ENCODE data around the gene ASIC2. TPM values are rescaled to one million over a fixed set of nuclear protein-coding genes. Genes with fewer than 3 reads are reported as not detected.

The ASIC2 gene
- total RNA-seq, 5 donors from 2014 or later (not counting 1 experiment from before 2014, with no cell fraction given) = not detected

DNA sequence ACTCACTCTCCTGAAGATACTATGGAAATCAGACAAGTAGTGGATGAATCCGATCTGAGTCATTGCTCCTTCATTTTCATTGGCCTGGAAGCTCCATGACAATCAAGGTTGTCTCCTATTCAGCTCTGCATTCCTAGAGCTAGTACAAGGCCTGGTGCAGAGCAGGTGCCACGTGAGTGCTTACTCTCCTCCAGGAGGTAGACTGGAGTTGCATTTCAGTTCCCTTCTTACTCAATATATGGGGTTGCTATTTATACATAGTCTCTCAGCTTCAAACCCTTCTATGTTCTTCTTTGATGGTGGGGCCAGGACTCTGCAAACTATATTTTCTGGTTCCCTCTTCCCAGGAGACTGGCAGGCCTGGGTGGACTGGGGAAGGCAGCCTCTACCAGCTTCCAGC, 148.3 kb downstream of the ASIC2 start:
- no peak for ATAC-seq (replicated peaks in 1 of 4)
- Mint-ChIP-seq H3K4me1 (no peaks in the 10 kb centered on the region), H3K9me3 (no peaks in the 10 kb centered on the region), H3K27me3 (peaks cover 11 to 14% of the 10 kb centered on the region in 2 donors), H3K27ac (no peak overlapping the region), H3K4me3 (no peak overlapping the region), H3K36me3 (no peaks in the 10 kb centered on the region)
- Histone ChIP-seq H3K27me3 (replicated peaks in 1 of 2; ENCODE audit: control insufficient read depth in 2 of 2, extremely low read depth in 1 of 2, insufficient read depth in 2 of 2, low read length in 1 of 2) (peaks cover 0 to 12% of the 10 kb centered on the region in 2 experiments), H3K4me3 (ENCODE audit: control insufficient read depth in 1 of 2, extremely low read depth in 1 of 2, low read length in 1 of 2) (no peak overlapping the region), H3K4me1 (ENCODE audit: control insufficient read depth in 1 of 2, extremely low read depth in 1 of 2, insufficient read depth in 2 of 2, low read length in 2 of 2) (no peaks in the 10 kb centered on the region), H3K27ac (ENCODE audit: low read length) (no peak overlapping the region), H3K36me3 (ENCODE audit: control insufficient read depth in 2 of 2, extremely low read depth in 1 of 2, insufficient read depth in 1 of 2, low read length in 1 of 2) (no peaks in the 10 kb centered on the region), H3K9me3 (no peaks in the 10 kb centered on the region)
- ChIA-PET POLR2A (no interaction called here), CTCF (no interaction called here)
- DNase-seq = no peak
- no CpG with 5 or more reads among the region's 2 CpGs for WGBS (ENCODE audit: insufficient coverage)

DNA sequence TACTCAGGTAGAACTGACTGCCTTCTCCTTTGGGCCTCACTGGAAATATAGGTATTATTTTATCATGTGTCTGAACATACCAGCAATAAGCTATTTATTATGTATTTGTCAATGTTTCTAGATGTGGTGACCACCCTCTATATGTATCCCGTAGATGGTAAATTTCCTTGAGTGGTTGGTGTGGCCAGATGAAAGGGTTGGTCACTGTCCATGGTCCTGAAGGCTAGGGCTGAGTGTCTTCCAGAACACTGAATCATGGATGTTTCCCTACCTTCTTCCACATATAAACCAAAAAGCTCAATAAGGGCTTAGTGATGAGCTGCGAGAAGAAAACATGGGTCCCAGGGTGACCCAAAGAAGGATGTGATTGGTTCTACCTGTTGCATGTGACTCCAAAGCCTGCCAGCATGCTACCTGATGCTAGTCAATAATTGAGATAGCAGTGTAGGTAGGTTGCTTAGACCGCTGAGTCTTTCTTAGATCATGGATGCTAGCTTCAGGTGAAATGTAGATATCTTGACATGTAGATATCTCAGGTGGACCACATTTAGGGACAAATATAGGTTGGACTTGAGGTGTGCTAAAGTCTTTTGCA, 150.3 kb downstream of the ASIC2 start:
- H3K4me1 Mint-ChIP-seq = no peaks in the 10 kb centered on the region
- peaks cover 0 to 12% of the 10 kb centered on the region in 2 experiments for H3K27me3 ChIP-seq (replicated peaks in 1 of 2; ENCODE audit: control insufficient read depth in 2 of 2, extremely low read depth in 1 of 2, insufficient read depth in 2 of 2, low read length in 1 of 2)
- H3K4me3 Mint-ChIP-seq = no peak overlapping the region
- H3K4me1 ChIP-seq (ENCODE audit: control insufficient read depth in 1 of 2, extremely low read depth in 1 of 2, insufficient read depth in 2 of 2, low read length in 2 of 2) = no peaks in the 10 kb centered on the region
- 89% methylated on average over 1 of the region's 3 CpGs for WGBS (ENCODE audit: insufficient coverage)
- POLR2A ChIA-PET = no interaction called here
- no peak overlapping the region for H3K27ac ChIP-seq (ENCODE audit: low read length)
- H3K9me3 ChIP-seq = no peaks in the 10 kb centered on the region
- H3K27me3 Mint-ChIP-seq = peaks cover 17 to 22% of the 10 kb centered on the region in 2 donors
- H3K36me3 ChIP-seq (ENCODE audit: control insufficient read depth in 2 of 2, extremely low read depth in 1 of 2, insufficient read depth in 1 of 2, low read length in 1 of 2) = no peaks in the 10 kb centered on the region
- no peaks in the 10 kb centered on the region for H3K9me3 Mint-ChIP-seq
- ATAC-seq (replicated peaks in 1 of 4) (no peak), DNase-seq (peak in 1 of 35 experiments; percentile 9)
- no peaks in the 10 kb centered on the region for H3K36me3 Mint-ChIP-seq
- CTCF ChIA-PET = no interaction called here
- no peak overlapping the region for H3K4me3 ChIP-seq (ENCODE audit: control insufficient read depth in 1 of 2, extremely low read depth in 1 of 2, low read length in 1 of 2)
- no peak overlapping the region for H3K27ac Mint-ChIP-seq

DNA sequence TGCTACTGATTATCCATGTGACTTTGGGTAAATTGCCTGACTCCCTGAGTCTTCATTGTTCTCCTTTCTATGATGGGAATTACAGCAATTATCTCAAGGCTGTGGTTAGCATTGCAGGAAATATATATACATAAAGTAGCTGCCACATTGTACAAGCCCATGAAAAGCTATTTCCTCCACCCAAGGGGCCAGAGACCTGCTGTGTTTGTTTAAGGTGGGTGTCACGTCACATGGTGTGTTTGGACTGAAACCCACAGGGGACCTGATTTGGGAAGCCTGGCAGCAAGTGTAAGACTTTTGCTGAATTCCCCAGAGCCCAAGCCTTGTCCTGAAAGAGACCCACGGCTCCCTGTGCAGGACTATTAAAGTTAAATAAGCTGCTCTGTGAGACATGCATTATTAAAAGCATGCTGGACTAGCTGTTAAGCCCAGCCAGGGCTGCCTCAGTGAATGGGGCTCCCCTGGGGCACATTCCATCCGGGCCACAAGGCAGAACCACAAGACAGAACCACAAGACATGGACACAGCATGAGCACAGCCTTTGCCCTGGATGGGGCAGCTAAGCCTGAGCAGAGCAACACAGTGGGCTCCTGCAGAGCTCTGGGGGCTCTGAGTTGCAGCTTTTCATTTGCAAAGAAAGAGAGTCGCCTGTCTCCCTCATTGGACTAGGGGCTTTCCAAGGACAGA, 152.5 kb downstream of the ASIC2 start:
- H3K9me3 Mint-ChIP-seq = no peaks in the 10 kb centered on the region
- no peaks in the 10 kb centered on the region for H3K36me3 Mint-ChIP-seq
- no peaks in the 10 kb centered on the region for H3K36me3 ChIP-seq (ENCODE audit: control insufficient read depth in 2 of 2, extremely low read depth in 1 of 2, insufficient read depth in 1 of 2, low read length in 1 of 2)
- H3K4me3 Mint-ChIP-seq = no peak overlapping the region
- POLR2A ChIA-PET = no interaction called here
- peaks cover 20 to 27% of the 10 kb centered on the region in 2 donors for H3K27me3 Mint-ChIP-seq
- H3K9me3 ChIP-seq = no peaks in the 10 kb centered on the region
- no peak overlapping the region for H3K27ac Mint-ChIP-seq
- no peak for DNase-seq
- H3K27me3 ChIP-seq (replicated peaks in 1 of 2; ENCODE audit: control insufficient read depth in 2 of 2, extremely low read depth in 1 of 2, insufficient read depth in 2 of 2, low read length in 1 of 2) = peaks cover 0 to 14% of the 10 kb centered on the region in 2 experiments
- no peak overlapping the region for H3K4me3 ChIP-seq (ENCODE audit: control insufficient read depth in 1 of 2, extremely low read depth in 1 of 2, low read length in 1 of 2)
- CTCF ChIA-PET = no interaction called here
- H3K4me1 ChIP-seq (ENCODE audit: control insufficient read depth in 1 of 2, extremely low read depth in 1 of 2, insufficient read depth in 2 of 2, low read length in 2 of 2) = no peaks in the 10 kb centered on the region
- no peak for ATAC-seq (replicated peaks in 1 of 4)
- no peak overlapping the region for H3K27ac ChIP-seq (ENCODE audit: low read length)
- H3K4me1 Mint-ChIP-seq = no peaks in the 10 kb centered on the region
- 13% methylated on average over 3 of the region's 4 CpGs for WGBS (ENCODE audit: insufficient coverage)

DNA sequence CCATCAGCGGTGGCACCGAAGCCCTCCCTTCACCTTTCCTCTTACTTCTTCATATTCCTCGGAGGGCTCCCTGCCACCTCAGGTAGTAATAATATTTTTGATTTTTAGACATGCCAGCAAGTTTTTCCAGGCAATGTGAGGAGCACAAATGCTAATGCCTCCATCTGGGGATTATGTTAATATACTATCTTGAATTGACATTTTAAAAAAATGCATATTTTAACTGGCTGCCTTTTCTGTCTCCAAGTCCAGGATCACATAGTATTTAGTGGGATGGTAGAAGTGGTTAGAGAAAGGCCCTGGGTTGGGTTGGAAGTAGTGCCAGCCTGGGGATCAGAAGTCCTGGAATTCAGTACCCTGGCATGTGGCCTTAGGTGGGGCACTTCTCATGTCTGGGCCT, 154.5 kb downstream of the ASIC2 start:
- Mint-ChIP-seq H3K9me3 (no peaks in the 10 kb centered on the region), H3K27me3 (peaks cover 17 to 23% of the 10 kb centered on the region in 2 donors), H3K27ac (no peak overlapping the region), H3K36me3 (no peaks in the 10 kb centered on the region), H3K4me1 (no peaks in the 10 kb centered on the region), H3K4me3 (no peak overlapping the region)
- POLR2A ChIA-PET = no interaction called here
- Histone ChIP-seq H3K4me1 (ENCODE audit: control insufficient read depth in 1 of 2, extremely low read depth in 1 of 2, insufficient read depth in 2 of 2, low read length in 2 of 2) (no peaks in the 10 kb centered on the region), H3K27ac (ENCODE audit: low read length) (no peak overlapping the region), H3K4me3 (ENCODE audit: control insufficient read depth in 1 of 2, extremely low read depth in 1 of 2, low read length in 1 of 2) (no peak overlapping the region), H3K9me3 (no peaks in the 10 kb centered on the region), H3K36me3 (ENCODE audit: control insufficient read depth in 2 of 2, extremely low read depth in 1 of 2, insufficient read depth in 1 of 2, low read length in 1 of 2) (no peaks in the 10 kb centered on the region), H3K27me3 (replicated peaks in 1 of 2; ENCODE audit: control insufficient read depth in 2 of 2, extremely low read depth in 1 of 2, insufficient read depth in 2 of 2, low read length in 1 of 2) (peaks cover 0 to 15% of the 10 kb centered on the region in 2 experiments)
- no CpG with 5 or more reads among the region's 3 CpGs for WGBS (ENCODE audit: insufficient coverage)
- DNase-seq (no peak), ATAC-seq (replicated peaks in 1 of 4) (no peak)
- CTCF ChIA-PET = no interaction called here

DNA sequence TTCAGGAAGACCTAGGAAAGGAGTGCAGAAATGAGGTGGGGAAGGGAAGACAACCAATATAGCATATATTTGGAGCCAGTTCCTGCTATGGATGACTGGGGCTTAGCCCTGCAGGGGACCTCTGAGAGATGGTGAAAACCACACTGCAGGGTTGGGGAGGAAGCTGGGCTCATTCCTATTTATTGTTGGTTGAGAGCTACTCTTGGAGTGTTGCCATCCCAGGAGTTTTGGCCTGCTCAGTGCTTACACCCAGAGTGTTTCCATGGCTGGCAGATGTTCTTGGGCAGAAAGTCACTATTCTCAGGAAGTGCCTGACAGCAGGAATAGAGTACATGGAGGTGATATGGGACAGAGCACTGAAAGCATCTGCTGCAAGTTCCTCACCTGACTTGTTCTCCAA, 155.7 kb downstream of the ASIC2 start:
- no peaks in the 10 kb centered on the region for H3K36me3 Mint-ChIP-seq
- ATAC-seq (replicated peaks in 1 of 4) (no peak), DNase-seq (no peak)
- Histone ChIP-seq H3K36me3 (ENCODE audit: control insufficient read depth in 2 of 2, extremely low read depth in 1 of 2, insufficient read depth in 1 of 2, low read length in 1 of 2) (no peaks in the 10 kb centered on the region), H3K4me3 (ENCODE audit: control insufficient read depth in 1 of 2, extremely low read depth in 1 of 2, low read length in 1 of 2) (no peak overlapping the region), H3K9me3 (no peaks in the 10 kb centered on the region), H3K4me1 (ENCODE audit: control insufficient read depth in 1 of 2, extremely low read depth in 1 of 2, insufficient read depth in 2 of 2, low read length in 2 of 2) (no peaks in the 10 kb centered on the region), H3K27me3 (replicated peaks in 1 of 2; ENCODE audit: control insufficient read depth in 2 of 2, extremely low read depth in 1 of 2, insufficient read depth in 2 of 2, low read length in 1 of 2) (peaks cover 0 to 18% of the 10 kb centered on the region in 2 experiments), H3K27ac (ENCODE audit: low read length) (no peak overlapping the region)
- no peaks in the 10 kb centered on the region for H3K9me3 Mint-ChIP-seq
- H3K27ac Mint-ChIP-seq = no peak overlapping the region
- no peak overlapping the region for H3K4me3 Mint-ChIP-seq
- H3K27me3 Mint-ChIP-seq = peaks cover 16 to 29% of the 10 kb centered on the region in 2 donors
- ChIA-PET POLR2A (no interaction called here), CTCF (no interaction called here)
- H3K4me1 Mint-ChIP-seq = no peaks in the 10 kb centered on the region

DNA sequence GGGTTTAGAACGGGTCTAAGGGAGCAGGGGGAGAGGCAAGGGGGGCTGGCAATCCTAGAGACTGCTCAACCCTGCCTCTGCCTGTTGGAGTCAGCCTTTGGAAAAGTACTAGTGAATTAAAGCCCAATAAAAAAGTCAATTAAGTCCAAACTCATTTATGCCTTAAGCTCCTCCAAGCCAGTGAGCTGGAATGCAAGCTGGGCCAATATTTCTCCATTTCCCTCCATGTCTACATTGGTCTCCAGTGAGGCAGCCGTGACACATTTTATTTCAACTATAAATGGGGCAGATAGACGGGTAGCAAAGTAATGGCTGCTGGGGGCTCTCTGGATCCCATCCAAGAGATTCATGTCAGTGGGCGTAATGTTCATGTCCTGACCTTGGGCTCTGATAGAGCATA, 157.4 kb downstream of the ASIC2 start:
- Histone ChIP-seq H3K36me3 (ENCODE audit: control insufficient read depth in 2 of 2, extremely low read depth in 1 of 2, insufficient read depth in 1 of 2, low read length in 1 of 2) (no peaks in the 10 kb centered on the region), H3K4me3 (ENCODE audit: control insufficient read depth in 1 of 2, extremely low read depth in 1 of 2, low read length in 1 of 2) (no peak overlapping the region), H3K27me3 (replicated peaks in 1 of 2; ENCODE audit: control insufficient read depth in 2 of 2, extremely low read depth in 1 of 2, insufficient read depth in 2 of 2, low read length in 1 of 2) (peaks cover 0 to 21% of the 10 kb centered on the region in 2 experiments), H3K4me1 (ENCODE audit: control insufficient read depth in 1 of 2, extremely low read depth in 1 of 2, insufficient read depth in 2 of 2, low read length in 2 of 2) (no peaks in the 10 kb centered on the region), H3K9me3 (no peaks in the 10 kb centered on the region), H3K27ac (ENCODE audit: low read length) (no peak overlapping the region)
- ChIA-PET CTCF (no interaction called here), POLR2A (no interaction called here)
- H3K36me3 Mint-ChIP-seq = no peaks in the 10 kb centered on the region
- H3K27ac Mint-ChIP-seq = no peak overlapping the region
- no peaks in the 10 kb centered on the region for H3K9me3 Mint-ChIP-seq
- no peaks in the 10 kb centered on the region for H3K4me1 Mint-ChIP-seq
- H3K4me3 Mint-ChIP-seq = no peak overlapping the region
- ATAC-seq (replicated peaks in 1 of 4) (no peak), DNase-seq (no peak)
- H3K27me3 Mint-ChIP-seq = peaks cover 19 to 36% of the 10 kb centered on the region in 2 donors
- 90% methylated on average over 2 of the region's 4 CpGs for WGBS (ENCODE audit: insufficient coverage)

Measured in T-cell (primary cell).